GM23338 (cell line): ENCODE results near the gene SLC35B4. TPM values are rescaled to one million over a fixed set of nuclear protein-coding genes. Genes with fewer than 3 reads are reported as not detected.

Source experiments
- ATAC-seq: fragments of 200-7000 bp; cut with Tn5 transposase; 3 replicates; pipeline ENCODE4 v1.9.1; 2020
- DNase-seq: peaks from one replicate; pipeline ENCODE4 v3.0.0-alpha.2; 2015; ENCODE audit warnings: low spot score
- H2AFZ ChIP-seq: fragments of 200-600 bp; sonication (generic); 2 replicates; pipeline ENCODE4 v1.8.0; 2016; ENCODE audit warnings: antibody characterized with exemption, mild to moderate bottlenecking, moderate library complexity
- H3F3A ChIP-seq: fragments of 200-600 bp; sonication (generic); replicated peaks from 2 replicates; pipeline ENCODE4 v1.8.0; 2017; ENCODE audit warnings: antibody characterized with exemption, mixed run types, low read depth
- H3K27ac ChIP-seq: fragments of 200-600 bp; sonication (generic); 2 replicates; pipeline ENCODE4 v1.6.1; 2016; ENCODE audit warnings: low read depth
- H3K27me3 ChIP-seq: fragments of 200-600 bp; sonication (generic); 2 replicates; pipeline ENCODE4 v1.8.0; 2016; ENCODE audit warnings: mild to moderate bottlenecking, mixed run types, moderate library complexity; ENCODE audit not compliant: insufficient read depth
- H3K36me3 ChIP-seq: fragments of 200-600 bp; sonication (generic); 2 replicates; pipeline ENCODE4 v1.8.0; 2016; ENCODE audit warnings: mild to moderate bottlenecking; ENCODE audit not compliant: insufficient read depth
- H3K4me1 ChIP-seq: fragments of 200-600 bp; sonication (generic); 2 replicates; pipeline ENCODE4 v1.8.0; 2016; ENCODE audit warnings: mild to moderate bottlenecking, moderate library complexity; ENCODE audit not compliant: insufficient read depth
- H3K4me2 ChIP-seq: fragments of 200-600 bp; sonication (generic); 2 replicates; pipeline ENCODE4 v1.7.1; 2017; ENCODE audit warnings: mixed run types
- H3K4me3 ChIP-seq: fragments of 200-600 bp; sonication (generic); 2 replicates; pipeline ENCODE4 v1.6.1; 2016; ENCODE audit warnings: mixed run types
- H3K79me2 ChIP-seq: fragments of 200-600 bp; sonication (generic); replicated peaks from 2 replicates; pipeline ENCODE4 v1.8.0; 2017; ENCODE audit warnings: mild to moderate bottlenecking; ENCODE audit not compliant: insufficient read depth
- H3K9me2 ChIP-seq: fragments of 200-600 bp; sonication (generic); 2 replicates; pipeline ENCODE4 v1.8.0; 2017; ENCODE audit not compliant: insufficient read depth
- H4K20me1 ChIP-seq: fragments of 200-600 bp; sonication (generic); replicated peaks from 2 replicates; pipeline ENCODE4 v1.8.0; 2017; ENCODE audit warnings: mild to moderate bottlenecking; ENCODE audit not compliant: insufficient read depth
- H3K27ac Mint-ChIP-seq: 2 replicates; pipeline ENCODE4 v1.8.0; 2020; ENCODE audit warnings: inconsistent platforms, mild to moderate bottlenecking, moderate library complexity, mixed read lengths
- H3K27me3 Mint-ChIP-seq: 3 replicates; pipeline ENCODE4 v1.8.0; 2022; ENCODE audit warnings: low read depth, mild to moderate bottlenecking, moderate library complexity, mixed read lengths, inconsistent platforms; ENCODE audit not compliant: insufficient read depth, poor library complexity
- H3K36me3 Mint-ChIP-seq: 3 replicates; pipeline ENCODE4 v1.8.0; 2021; ENCODE audit warnings: low read depth, mild to moderate bottlenecking, inconsistent platforms, moderate library complexity, mixed read lengths
- H3K4me1 Mint-ChIP-seq: 3 replicates; pipeline ENCODE4 v1.8.0; 2020; ENCODE audit warnings: mild to moderate bottlenecking, inconsistent platforms, mixed read lengths
- H3K4me3 Mint-ChIP-seq: 3 replicates; pipeline ENCODE4 v1.8.0; 2021; ENCODE audit warnings: moderate library complexity, mild to moderate bottlenecking, inconsistent platforms, mixed read lengths
- H3K9me3 Mint-ChIP-seq: 3 replicates; pipeline ENCODE4 v1.8.0; 2020; ENCODE audit warnings: moderate library complexity, mild to moderate bottlenecking, inconsistent platforms, mixed read lengths
- CREB1 ChIP-seq: fragments of 250-450 bp; sonication (Bioruptor Pico); IDR thresholded peaks from 2 replicates; pipeline ENCODE4 v1.5.0; 2020; ENCODE audit warnings: low read depth, mild to moderate bottlenecking, moderate library complexity
- EZH2 ChIP-seq: fragments of 200-600 bp; sonication (generic); IDR thresholded peaks from one replicate; pipeline ENCODE4 v1.8.0; 2017; ENCODE audit warnings: antibody characterized with exemption, mild to moderate bottlenecking, low read depth; ENCODE audit not compliant: unreplicated experiment
- EZH2phosphoT487 ChIP-seq: fragments of 200-600 bp; sonication (generic); IDR thresholded peaks from one replicate; pipeline ENCODE4 v1.8.1; 2018; ENCODE audit warnings: antibody characterized with exemption; ENCODE audit not compliant: unreplicated experiment
- JUNB ChIP-seq: IDR thresholded peaks from one replicate; pipeline ENCODE4 v1.6.1; 2016; ENCODE audit warnings: antibody characterized with exemption; ENCODE audit not compliant: unreplicated experiment
- NANOG ChIP-seq: IDR thresholded peaks from 2 replicates; pipeline ENCODE4 v1.6.1; 2016; ENCODE audit warnings: antibody characterized with exemption, borderline replicate concordance
- POLR2AphosphoS5 ChIP-seq: IDR thresholded peaks from 2 replicates; pipeline ENCODE4 v1.6.1; 2016; ENCODE audit warnings: antibody characterized with exemption, low read depth
- STAT1 ChIP-seq: IDR thresholded peaks from one replicate; pipeline ENCODE4 v1.6.1; 2016; ENCODE audit warnings: antibody characterized with exemption; ENCODE audit not compliant: unreplicated experiment
- ZNF114 ChIP-seq: fragments of 250-450 bp; sonication (Bioruptor Pico); IDR thresholded peaks from 2 replicates; pipeline ENCODE4 v1.5.0; 2020; ENCODE audit warnings: mild to moderate bottlenecking, moderate library complexity
- polyA plus RNA-seq: library from polyadenylated mRNA; unstranded; fragments of >200 nt; fragmentation: Nextera tagmentation; extraction: Ambion mirVana; gene quantifications from 2 replicates; pipeline ENCODE4 v1.2.1, GENCODE V29; 2016
- total RNA-seq: library from RNA; depleted of rRNA; stranded (reverse); fragments of >200 nt; shearing (Covaris generic); gene quantifications from 2 replicates; pipeline ENCODE4 v1.2.3, GENCODE V29; 2014
- TF ChIP-seq, protein P1 (sequence below): fragments of 250-450 bp; sonication (Bioruptor Pico); IDR thresholded peaks from 2 replicates; pipeline ENCODE4 v1.5.0; 2020; ENCODE audit warnings: mild to moderate bottlenecking, moderate library complexity
- TF ChIP-seq, protein P2 (sequence below): IDR thresholded peaks from 2 replicates; pipeline ENCODE4 v1.6.1; 2016; ENCODE audit warnings: antibody characterized with exemption
- TF ChIP-seq, protein P3 (sequence below): IDR thresholded peaks from one replicate; pipeline ENCODE4 v1.6.1; 2018; ENCODE audit warnings: antibody characterized with exemption; ENCODE audit not compliant: unreplicated experiment

The SLC35B4 gene
- total and polyA plus RNA-seq, 2 experiments from 2014 or later: 22.6 to 29.7 TPM

- TF ChIP-seq, protein P1, sequence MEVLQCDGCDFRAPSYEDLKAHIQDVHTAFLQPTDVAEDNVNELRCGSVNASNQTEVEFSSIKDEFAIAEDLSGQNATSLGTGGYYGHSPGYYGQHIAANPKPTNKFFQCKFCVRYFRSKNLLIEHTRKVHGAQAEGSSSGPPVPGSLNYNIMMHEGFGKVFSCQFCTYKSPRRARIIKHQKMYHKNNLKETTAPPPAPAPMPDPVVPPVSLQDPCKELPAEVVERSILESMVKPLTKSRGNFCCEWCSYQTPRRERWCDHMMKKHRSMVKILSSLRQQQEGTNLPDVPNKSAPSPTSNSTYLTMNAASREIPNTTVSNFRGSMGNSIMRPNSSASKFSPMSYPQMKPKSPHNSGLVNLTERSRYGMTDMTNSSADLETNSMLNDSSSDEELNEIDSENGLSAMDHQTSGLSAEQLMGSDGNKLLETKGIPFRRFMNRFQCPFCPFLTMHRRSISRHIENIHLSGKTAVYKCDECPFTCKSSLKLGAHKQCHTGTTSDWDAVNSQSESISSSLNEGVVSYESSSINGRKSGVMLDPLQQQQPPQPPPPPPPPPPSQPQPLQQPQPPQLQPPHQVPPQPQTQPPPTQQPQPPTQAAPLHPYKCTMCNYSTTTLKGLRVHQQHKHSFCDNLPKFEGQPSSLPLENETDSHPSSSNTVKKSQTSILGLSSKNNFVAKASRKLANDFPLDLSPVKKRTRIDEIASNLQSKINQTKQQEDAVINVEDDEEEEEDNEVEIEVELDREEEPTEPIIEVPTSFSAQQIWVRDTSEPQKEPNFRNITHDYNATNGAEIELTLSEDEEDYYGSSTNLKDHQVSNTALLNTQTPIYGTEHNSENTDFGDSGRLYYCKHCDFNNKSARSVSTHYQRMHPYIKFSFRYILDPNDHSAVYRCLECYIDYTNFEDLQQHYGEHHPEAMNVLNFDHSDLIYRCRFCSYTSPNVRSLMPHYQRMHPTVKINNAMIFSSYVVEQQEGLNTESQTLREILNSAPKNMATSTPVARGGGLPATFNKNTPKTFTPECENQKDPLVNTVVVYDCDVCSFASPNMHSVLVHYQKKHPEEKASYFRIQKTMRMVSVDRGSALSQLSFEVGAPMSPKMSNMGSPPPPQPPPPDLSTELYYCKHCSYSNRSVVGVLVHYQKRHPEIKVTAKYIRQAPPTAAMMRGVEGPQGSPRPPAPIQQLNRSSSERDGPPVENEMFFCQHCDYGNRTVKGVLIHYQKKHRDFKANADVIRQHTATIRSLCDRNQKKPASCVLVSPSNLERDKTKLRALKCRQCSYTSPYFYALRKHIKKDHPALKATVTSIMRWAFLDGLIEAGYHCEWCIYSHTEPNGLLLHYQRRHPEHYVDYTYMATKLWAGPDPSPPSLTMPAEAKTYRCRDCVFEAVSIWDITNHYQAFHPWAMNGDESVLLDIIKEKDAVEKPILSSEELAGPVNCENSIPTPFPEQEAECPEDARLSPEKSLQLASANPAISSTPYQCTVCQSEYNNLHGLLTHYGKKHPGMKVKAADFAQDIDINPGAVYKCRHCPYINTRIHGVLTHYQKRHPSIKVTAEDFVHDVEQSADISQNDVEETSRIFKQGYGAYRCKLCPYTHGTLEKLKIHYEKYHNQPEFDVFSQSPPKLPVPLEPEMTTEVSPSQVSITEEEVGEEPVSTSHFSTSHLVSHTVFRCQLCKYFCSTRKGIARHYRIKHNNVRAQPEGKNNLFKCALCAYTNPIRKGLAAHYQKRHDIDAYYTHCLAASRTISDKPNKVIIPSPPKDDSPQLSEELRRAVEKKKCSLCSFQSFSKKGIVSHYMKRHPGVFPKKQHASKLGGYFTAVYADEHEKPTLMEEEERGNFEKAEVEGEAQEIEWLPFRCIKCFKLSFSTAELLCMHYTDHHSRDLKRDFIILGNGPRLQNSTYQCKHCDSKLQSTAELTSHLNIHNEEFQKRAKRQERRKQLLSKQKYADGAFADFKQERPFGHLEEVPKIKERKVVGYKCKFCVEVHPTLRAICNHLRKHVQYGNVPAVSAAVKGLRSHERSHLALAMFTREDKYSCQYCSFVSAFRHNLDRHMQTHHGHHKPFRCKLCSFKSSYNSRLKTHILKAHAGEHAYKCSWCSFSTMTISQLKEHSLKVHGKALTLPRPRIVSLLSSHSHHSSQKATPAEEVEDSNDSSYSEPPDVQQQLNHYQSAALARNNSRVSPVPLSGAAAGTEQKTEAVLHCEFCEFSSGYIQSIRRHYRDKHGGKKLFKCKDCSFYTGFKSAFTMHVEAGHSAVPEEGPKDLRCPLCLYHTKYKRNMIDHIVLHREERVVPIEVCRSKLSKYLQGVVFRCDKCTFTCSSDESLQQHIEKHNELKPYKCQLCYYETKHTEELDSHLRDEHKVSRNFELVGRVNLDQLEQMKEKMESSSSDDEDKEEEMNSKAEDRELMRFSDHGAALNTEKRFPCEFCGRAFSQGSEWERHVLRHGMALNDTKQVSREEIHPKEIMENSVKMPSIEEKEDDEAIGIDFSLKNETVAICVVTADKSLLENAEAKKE (CRISPR knock-in tag): no peak
- no peak for TF ChIP-seq ZNF114 (CRISPR knock-in tag)
- TF ChIP-seq, protein P2, sequence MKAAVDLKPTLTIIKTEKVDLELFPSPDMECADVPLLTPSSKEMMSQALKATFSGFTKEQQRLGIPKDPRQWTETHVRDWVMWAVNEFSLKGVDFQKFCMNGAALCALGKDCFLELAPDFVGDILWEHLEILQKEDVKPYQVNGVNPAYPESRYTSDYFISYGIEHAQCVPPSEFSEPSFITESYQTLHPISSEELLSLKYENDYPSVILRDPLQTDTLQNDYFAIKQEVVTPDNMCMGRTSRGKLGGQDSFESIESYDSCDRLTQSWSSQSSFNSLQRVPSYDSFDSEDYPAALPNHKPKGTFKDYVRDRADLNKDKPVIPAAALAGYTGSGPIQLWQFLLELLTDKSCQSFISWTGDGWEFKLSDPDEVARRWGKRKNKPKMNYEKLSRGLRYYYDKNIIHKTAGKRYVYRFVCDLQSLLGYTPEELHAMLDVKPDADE: no peak
- no peak for TF ChIP-seq JUNB
- no peak for TF ChIP-seq CREB1
- TF ChIP-seq NANOG: no peak
- TF ChIP-seq EZH2: no peak
Measured at GRCh38 chr7:134284011-134284410, 32.7 kb downstream of the SLC35B4 start (continued).

- peaks cover 5% of the 10 kb centered on the region; the same call in 1 of the 2 replicates for H3K4me1 ChIP-seq
- Mint-ChIP-seq H3K4me1 (peaks cover 10% of the 10 kb centered on the region), H3K36me3 (no peaks in the 10 kb centered on the region), H3K4me3 (no peak overlapping the region), H3K9me3 (no peaks in the 10 kb centered on the region), H3K27me3 (no peaks in the 10 kb centered on the region), H3K27ac (no peak overlapping the region)
- no peaks in the 10 kb centered on the region for H4K20me1 ChIP-seq
- no peaks in the 10 kb centered on the region for H3F3A ChIP-seq
- H3K27ac ChIP-seq: no peak overlapping the region
- H2AFZ ChIP-seq: no peak overlapping the region
- H3K36me3 ChIP-seq: no peaks in the 10 kb centered on the region
- no peaks in the 10 kb centered on the region for H3K79me2 ChIP-seq
- no peaks in the 10 kb centered on the region for H3K27me3 ChIP-seq
- no peak overlapping the region for H3K4me3 ChIP-seq
- no peak overlapping the region for H3K4me2 ChIP-seq
- ATAC-seq (no peak), DNase-seq (no peak)
- no peaks in the 10 kb centered on the region for H3K9me2 ChIP-seq
- TF ChIP-seq ZNF114 (CRISPR knock-in tag): no peak
- TF ChIP-seq STAT1: no peak
- no peak for TF ChIP-seq POLR2AphosphoS5
- no peak for TF ChIP-seq EZH2
- no peak for TF ChIP-seq EZH2phosphoT487
- TF ChIP-seq, protein P3, sequence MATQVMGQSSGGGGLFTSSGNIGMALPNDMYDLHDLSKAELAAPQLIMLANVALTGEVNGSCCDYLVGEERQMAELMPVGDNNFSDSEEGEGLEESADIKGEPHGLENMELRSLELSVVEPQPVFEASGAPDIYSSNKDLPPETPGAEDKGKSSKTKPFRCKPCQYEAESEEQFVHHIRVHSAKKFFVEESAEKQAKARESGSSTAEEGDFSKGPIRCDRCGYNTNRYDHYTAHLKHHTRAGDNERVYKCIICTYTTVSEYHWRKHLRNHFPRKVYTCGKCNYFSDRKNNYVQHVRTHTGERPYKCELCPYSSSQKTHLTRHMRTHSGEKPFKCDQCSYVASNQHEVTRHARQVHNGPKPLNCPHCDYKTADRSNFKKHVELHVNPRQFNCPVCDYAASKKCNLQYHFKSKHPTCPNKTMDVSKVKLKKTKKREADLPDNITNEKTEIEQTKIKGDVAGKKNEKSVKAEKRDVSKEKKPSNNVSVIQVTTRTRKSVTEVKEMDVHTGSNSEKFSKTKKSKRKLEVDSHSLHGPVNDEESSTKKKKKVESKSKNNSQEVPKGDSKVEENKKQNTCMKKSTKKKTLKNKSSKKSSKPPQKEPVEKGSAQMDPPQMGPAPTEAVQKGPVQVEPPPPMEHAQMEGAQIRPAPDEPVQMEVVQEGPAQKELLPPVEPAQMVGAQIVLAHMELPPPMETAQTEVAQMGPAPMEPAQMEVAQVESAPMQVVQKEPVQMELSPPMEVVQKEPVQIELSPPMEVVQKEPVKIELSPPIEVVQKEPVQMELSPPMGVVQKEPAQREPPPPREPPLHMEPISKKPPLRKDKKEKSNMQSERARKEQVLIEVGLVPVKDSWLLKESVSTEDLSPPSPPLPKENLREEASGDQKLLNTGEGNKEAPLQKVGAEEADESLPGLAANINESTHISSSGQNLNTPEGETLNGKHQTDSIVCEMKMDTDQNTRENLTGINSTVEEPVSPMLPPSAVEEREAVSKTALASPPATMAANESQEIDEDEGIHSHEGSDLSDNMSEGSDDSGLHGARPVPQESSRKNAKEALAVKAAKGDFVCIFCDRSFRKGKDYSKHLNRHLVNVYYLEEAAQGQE: no peak
- TF ChIP-seq NANOG: no peak
Measured at GRCh38 chr7:134280508-134280907, 36.2 kb downstream of the SLC35B4 start.
